SK-N-SH treated with all-trans-retinoic acid at 6 μM for 48 hours (cell line): ENCODE results near the gene P2RY8.

ENCODE experiments used
- ATAC-seq: fragments of 200-7000 bp; cut with Tn5 transposase; 3 replicates; pipeline ENCODE4 v1.9.1; 2020; ENCODE audit warnings: mild to moderate bottlenecking, moderate library complexity
- BACH2 ChIP-seq: fragments of 250-450 bp; sonication (Bioruptor Pico); IDR thresholded peaks from 2 replicates; pipeline ENCODE4 v1.9.0; 2021; ENCODE audit warnings: mild to moderate bottlenecking, borderline replicate concordance
- CSDC2 ChIP-seq: fragments of 250-450 bp; sonication (Bioruptor Pico); IDR thresholded peaks from 2 replicates; pipeline ENCODE4 v1.5.0; 2020; ENCODE audit warnings: mild to moderate bottlenecking, moderate library complexity
- GLIS3 ChIP-seq: fragments of 250-450 bp; sonication (Bioruptor Pico); IDR thresholded peaks from 2 replicates; pipeline ENCODE4 v1.5.0; 2020; ENCODE audit warnings: mild to moderate bottlenecking, moderate library complexity
- ISL1 ChIP-seq: fragments of 250-450 bp; sonication (Bioruptor Pico); IDR thresholded peaks from 2 replicates; pipeline ENCODE4 v2.1.2; 2022; ENCODE audit warnings: mild to moderate bottlenecking, moderate library complexity
- OSR1 ChIP-seq: fragments of 250-450 bp; sonication (Bioruptor Pico); IDR thresholded peaks from 2 replicates; pipeline ENCODE4 v1.8.0; 2022; ENCODE audit warnings: moderate library complexity, mild to moderate bottlenecking, inconsistent platforms
- PPARA ChIP-seq: fragments of 250-450 bp; sonication (Bioruptor Pico); IDR thresholded peaks from 2 replicates; pipeline ENCODE4 v1.5.0; 2020; ENCODE audit warnings: mild to moderate bottlenecking, borderline replicate concordance
- SNAI2 ChIP-seq: fragments of 250-450 bp; sonication (Bioruptor Pico); IDR thresholded peaks from 2 replicates; pipeline ENCODE4 v1.5.0; 2020; ENCODE audit warnings: mild to moderate bottlenecking, moderate library complexity
- TCF4 ChIP-seq: fragments of 250-450 bp; sonication (Bioruptor Pico); IDR thresholded peaks from 2 replicates; pipeline ENCODE4 v1.8.0; 2021; ENCODE audit warnings: mild to moderate bottlenecking, moderate library complexity, borderline replicate concordance
- ZC3H10 ChIP-seq: fragments of 250-450 bp; sonication (Bioruptor Pico); IDR thresholded peaks from 2 replicates; pipeline ENCODE4 v1.5.1; 2021; ENCODE audit warnings: mild to moderate bottlenecking, moderate library complexity
- ZFP30 ChIP-seq: fragments of 450-650 bp; formaldehyde crosslinking; IDR thresholded peaks from 2 replicates; pipeline ENCODE4 v1.5.0; 2022; ENCODE audit warnings: mild to moderate bottlenecking, moderate library complexity
- ZNF565 ChIP-seq: fragments of 450-650 bp; formaldehyde crosslinking; conservative IDR thresholded peaks from 2 replicates; pipeline ENCODE4 v1.5.0; 2020; ENCODE audit warnings: low read depth, mild to moderate bottlenecking, moderate library complexity
- ZNF70 ChIP-seq: fragments of 450-650 bp; formaldehyde crosslinking; IDR thresholded peaks from 2 replicates; pipeline ENCODE4 v1.5.0; 2020; ENCODE audit warnings: mild to moderate bottlenecking, moderate library complexity
- ZNF8 ChIP-seq: fragments of 450-650 bp; formaldehyde crosslinking; IDR thresholded peaks from 2 replicates; pipeline ENCODE4 v1.5.0; 2020; ENCODE audit warnings: mild to moderate bottlenecking, moderate library complexity
- TF ChIP-seq, protein P1 (sequence below): fragments of 250-450 bp; sonication (Bioruptor Pico); IDR thresholded peaks from 2 replicates; pipeline ENCODE4 v1.8.0; 2020; ENCODE audit warnings: mild to moderate bottlenecking, moderate library complexity, borderline replicate concordance
- TF ChIP-seq, protein P2 (sequence below): fragments of 250-450 bp; sonication (Bioruptor Pico); IDR thresholded peaks from 2 replicates; pipeline ENCODE4 v1.8.0; 2021; ENCODE audit warnings: low read depth, mild to moderate bottlenecking, moderate library complexity, borderline replicate concordance
- TF ChIP-seq, protein P3 (sequence below): fragments of 250-450 bp; sonication (Bioruptor Pico); IDR thresholded peaks from 2 replicates; pipeline ENCODE4 v1.5.0; 2020; ENCODE audit warnings: mild to moderate bottlenecking, moderate library complexity

Gene P2RY8

DNA sequence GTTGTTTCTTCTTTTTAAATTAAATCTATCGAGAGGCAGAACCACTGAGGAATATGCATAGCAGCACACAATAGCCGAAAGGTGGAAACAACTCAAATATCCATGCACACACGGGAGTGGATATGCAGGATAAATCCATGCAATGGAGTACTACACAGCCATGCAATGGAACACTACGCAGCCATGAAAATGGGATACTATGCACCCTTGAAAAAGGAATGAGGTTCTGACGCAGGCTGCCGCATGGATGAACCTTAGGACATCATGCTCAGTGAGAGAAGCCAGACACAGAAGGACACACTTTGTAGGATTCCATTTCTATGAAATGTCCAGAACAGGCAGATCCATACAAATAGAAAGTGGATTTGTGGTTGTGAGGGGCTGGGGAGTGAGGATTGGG is 18.4 kb upstream of the P2RY8 start:
- TF ChIP-seq SNAI2 (no peak), BACH2 (CRISPR knock-in tag) (no peak), ZNF70 (no peak)

DNA sequence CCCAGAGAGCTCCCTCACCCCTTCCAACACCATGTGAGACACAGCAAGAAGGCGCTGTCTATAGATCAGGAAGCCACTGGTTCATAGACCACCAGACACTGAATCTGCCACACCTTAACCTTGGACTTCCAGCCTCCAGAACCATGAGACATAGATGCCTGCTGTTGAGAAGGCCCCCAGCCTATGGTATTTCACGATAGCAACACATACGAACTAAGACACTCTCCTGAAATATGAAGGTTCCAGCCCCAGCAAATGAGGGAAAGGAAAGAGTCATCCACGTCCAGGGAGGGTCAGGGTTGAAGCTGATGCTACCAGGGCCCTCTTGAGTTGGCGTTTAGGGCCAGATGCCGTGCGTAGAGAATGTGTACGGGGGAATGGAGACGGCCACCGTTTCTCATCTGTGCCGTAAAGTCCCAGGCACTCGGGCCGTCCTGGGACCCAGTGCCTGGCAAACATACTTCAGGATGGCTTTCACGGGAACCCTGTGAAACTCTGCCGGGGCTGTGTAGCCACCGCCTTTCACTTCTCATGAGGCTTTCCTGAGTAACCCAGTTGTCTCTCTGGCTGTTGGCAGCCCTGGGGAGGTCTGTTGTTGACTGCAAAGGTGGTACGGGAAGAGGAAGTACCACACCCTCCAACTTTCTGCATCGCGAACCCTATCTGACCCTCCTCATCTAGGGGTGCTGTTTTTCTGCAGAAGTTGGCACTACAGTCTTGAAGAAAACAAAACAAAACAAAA is 17.7 kb upstream of the P2RY8 start:
- ATAC-seq: no peak
- TF ChIP-seq CSDC2 (CRISPR knock-in tag) (no peak), PPARA (CRISPR knock-in tag) (no peak), ZNF8 (CRISPR knock-in tag) (no peak), ISL1 (no peak)

More for the DNA sequence above, 18.4 kb upstream of the P2RY8 start:
- no peak for ATAC-seq

DNA sequence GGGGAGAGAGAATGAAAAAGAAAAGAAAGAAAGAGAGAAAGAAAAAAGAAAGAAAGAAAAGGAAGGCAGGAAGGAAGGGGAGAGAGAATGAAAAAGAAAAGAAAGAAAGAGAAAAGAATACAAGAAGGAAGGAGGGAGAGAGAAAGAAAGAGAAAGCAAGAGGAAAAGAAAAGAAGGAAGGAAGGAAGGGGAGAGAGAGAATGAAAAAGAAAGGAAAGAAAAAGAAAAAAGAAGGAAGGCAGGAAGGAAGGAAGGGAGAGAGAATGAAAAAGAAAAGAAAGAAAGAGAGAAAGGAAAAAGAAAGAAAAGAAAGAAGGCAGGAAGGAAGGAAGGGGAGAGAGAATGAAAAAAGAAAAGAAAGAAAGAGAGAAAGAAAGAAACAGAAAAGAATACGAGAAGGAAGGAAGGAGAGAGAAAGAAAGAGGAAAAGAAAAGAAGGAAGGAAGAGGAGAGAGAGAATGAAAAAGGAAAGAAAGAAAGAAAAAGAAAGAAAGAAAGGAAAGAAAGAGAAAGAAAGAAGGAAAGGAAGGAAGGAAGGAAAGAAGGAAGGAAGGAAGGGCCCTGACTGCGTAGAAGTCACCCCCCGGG is 15.1 kb upstream of the P2RY8 start:
- ATAC-seq: no peak
- TF ChIP-seq ZNF8 (CRISPR knock-in tag) (no peak), ZFP30 (CRISPR knock-in tag) (no peak), TCF4 (CRISPR knock-in tag) (no peak)
- TF ChIP-seq, protein P1, sequence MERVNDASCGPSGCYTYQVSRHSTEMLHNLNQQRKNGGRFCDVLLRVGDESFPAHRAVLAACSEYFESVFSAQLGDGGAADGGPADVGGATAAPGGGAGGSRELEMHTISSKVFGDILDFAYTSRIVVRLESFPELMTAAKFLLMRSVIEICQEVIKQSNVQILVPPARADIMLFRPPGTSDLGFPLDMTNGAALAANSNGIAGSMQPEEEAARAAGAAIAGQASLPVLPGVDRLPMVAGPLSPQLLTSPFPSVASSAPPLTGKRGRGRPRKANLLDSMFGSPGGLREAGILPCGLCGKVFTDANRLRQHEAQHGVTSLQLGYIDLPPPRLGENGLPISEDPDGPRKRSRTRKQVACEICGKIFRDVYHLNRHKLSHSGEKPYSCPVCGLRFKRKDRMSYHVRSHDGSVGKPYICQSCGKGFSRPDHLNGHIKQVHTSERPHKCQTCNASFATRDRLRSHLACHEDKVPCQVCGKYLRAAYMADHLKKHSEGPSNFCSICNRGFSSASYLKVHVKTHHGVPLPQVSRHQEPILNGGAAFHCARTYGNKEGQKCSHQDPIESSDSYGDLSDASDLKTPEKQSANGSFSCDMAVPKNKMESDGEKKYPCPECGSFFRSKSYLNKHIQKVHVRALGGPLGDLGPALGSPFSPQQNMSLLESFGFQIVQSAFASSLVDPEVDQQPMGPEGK (CRISPR knock-in tag): no peak

DNA sequence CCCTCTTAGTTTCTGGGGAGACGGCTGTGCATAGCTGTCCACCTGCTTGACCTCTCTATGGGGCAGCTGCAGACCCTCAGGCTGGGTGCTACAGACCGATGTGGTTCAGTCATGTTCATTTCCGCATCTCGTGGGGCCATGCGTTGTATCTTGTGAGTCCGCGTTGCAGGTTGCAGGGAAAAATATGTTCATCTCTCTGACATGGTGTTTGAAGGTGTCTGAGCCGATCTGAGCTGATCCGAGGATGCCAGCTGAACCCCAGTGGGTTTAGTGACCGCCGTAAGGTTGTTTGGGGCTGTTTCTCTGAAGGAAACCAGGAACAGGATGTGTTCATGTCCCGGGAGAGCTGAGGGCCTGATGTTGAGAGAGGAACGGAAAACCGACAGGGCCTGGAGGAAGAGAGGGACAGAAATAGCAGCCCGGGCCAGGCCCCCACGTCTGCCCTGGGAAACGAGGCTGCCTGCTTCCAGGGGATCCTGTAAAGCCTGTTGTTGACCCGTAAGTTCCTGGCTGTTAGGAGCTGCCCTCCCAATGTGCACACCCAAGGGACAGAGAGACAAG is 9.8 kb upstream of the P2RY8 start:
- no peak for TF ChIP-seq GLIS3
- no peak for TF ChIP-seq ZC3H10 (CRISPR knock-in tag)
- no peak for TF ChIP-seq OSR1 (CRISPR knock-in tag)
- no peak for TF ChIP-seq ZNF8 (CRISPR knock-in tag)
- TF ChIP-seq, protein P1 (CRISPR knock-in tag): no peak
- TF ChIP-seq ZNF565 (CRISPR knock-in tag): no peak
- no peak for TF ChIP-seq BACH2 (CRISPR knock-in tag)
- TF ChIP-seq, protein P2, sequence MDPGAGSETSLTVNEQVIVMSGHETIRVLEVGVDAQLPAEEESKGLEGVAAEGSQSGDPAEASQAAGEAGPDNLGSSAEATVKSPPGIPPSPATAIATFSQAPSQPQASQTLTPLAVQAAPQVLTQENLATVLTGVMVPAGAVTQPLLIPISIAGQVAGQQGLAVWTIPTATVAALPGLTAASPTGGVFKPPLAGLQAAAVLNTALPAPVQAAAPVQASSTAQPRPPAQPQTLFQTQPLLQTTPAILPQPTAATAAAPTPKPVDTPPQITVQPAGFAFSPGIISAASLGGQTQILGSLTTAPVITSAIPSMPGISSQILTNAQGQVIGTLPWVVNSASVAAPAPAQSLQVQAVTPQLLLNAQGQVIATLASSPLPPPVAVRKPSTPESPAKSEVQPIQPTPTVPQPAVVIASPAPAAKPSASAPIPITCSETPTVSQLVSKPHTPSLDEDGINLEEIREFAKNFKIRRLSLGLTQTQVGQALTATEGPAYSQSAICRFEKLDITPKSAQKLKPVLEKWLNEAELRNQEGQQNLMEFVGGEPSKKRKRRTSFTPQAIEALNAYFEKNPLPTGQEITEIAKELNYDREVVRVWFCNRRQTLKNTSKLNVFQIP (CRISPR knock-in tag): no peak
- TF ChIP-seq, protein P3, sequence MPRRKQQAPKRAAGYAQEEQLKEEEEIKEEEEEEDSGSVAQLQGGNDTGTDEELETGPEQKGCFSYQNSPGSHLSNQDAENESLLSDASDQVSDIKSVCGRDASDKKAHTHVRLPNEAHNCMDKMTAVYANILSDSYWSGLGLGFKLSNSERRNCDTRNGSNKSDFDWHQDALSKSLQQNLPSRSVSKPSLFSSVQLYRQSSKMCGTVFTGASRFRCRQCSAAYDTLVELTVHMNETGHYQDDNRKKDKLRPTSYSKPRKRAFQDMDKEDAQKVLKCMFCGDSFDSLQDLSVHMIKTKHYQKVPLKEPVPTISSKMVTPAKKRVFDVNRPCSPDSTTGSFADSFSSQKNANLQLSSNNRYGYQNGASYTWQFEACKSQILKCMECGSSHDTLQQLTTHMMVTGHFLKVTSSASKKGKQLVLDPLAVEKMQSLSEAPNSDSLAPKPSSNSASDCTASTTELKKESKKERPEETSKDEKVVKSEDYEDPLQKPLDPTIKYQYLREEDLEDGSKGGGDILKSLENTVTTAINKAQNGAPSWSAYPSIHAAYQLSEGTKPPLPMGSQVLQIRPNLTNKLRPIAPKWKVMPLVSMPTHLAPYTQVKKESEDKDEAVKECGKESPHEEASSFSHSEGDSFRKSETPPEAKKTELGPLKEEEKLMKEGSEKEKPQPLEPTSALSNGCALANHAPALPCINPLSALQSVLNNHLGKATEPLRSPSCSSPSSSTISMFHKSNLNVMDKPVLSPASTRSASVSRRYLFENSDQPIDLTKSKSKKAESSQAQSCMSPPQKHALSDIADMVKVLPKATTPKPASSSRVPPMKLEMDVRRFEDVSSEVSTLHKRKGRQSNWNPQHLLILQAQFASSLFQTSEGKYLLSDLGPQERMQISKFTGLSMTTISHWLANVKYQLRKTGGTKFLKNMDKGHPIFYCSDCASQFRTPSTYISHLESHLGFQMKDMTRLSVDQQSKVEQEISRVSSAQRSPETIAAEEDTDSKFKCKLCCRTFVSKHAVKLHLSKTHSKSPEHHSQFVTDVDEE (CRISPR knock-in tag): no peak
- no peak for TF ChIP-seq CSDC2 (CRISPR knock-in tag)
- no peak for TF ChIP-seq TCF4 (CRISPR knock-in tag)
- TF ChIP-seq, all 23 proteins: peak for 0
- no peak for ATAC-seq
